K562 treated with DMSO at 1 percent for 12 hours (cell line): Measurements from ENCODE around the gene METTL25. TPM values are rescaled to one million over a fixed set of nuclear protein-coding genes. Genes with fewer than 3 reads are reported as not detected.

ENCODE experiments used
- total RNA-seq: library from RNA; unstranded; fragments of 300-600 nt; gene quantifications from 2 replicates; pipeline ENCODE4 v1.2.3, GENCODE V29; 2022; ENCODE audit not compliant: insufficient read depth

The METTL25 gene, protein sequence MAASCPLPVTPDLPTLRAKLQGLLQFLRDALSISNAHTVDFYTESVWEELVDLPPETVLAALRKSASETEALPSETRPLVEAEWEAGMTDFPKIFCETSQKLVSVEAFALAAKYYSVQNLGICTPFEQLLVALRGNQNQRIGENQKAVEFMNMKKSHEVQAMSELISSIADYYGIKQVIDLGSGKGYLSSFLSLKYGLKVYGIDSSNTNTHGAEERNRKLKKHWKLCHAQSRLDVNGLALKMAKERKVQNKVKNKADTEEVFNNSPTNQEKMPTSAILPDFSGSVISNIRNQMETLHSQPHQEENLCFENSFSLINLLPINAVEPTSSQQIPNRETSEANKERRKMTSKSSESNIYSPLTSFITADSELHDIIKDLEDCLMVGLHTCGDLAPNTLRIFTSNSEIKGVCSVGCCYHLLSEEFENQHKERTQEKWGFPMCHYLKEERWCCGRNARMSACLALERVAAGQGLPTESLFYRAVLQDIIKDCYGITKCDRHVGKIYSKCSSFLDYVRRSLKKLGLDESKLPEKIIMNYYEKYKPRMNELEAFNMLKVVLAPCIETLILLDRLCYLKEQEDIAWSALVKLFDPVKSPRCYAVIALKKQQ
- 0.81 TPM in 1 of 2 replicates, not detected in the other for total RNA-seq

DNA sequence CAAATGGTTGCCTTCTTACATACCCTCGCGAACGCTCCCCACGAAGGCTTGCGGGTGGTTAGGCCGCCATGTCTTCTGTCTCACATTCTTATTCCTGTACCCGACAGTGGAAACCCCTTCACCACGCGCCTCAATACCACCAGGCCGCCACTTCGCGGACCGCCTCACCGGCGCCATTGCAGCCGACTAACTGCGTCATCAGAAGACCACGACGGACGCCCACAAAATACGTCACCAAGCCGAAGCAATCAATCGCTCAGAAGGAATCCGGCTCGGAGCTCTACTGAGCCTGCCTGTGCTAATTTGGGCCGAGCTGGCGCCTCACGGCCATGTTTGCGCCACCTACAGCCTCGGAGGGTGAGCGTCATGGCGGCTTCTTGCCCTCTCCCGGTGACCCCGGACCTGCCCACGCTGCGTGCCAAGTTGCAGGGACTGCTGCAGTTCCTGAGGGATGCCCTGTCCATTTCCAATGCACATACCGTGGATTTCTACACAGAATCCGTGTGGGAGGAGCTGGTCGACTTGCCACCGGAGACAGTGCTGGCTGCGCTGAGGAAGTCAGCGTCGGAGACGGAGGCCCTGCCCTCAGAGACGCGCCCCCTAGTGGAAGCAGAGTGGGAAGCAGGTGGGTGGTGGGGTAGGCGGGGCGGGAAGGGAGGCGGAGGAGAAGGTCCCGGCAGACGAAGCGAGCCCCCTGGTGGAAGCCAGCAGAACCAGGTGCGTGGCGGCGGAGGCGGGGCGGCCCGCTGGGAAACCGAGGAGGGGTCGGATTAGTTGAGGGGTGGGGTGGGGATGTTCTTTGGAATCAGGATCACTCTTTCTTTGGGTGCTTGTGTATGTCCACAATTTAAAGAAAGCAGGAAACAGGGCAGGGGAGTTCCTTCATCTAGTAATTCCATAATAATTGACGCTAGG lies at the start of gene METTL25, which contains the start of gene CCDC59:
TSS of gene METTL25 (plus strand) at position 330 of the 915 bp plus-strand sequence. CDS start at position 367, 37 bp downstream.
TSS of gene CCDC59 (minus strand) at position 188 of the 915 bp plus-strand sequence. CDS start at position 177, 11 bp downstream.

Other genes starting within 250 kb of the METTL25 start
- 31.9 and 36.7 TPM in 2 replicates for gene CCDC59, start 142 bp upstream of the METTL25 start, total RNA-seq